ENCODE results near the gene RNF150.

DNA sequence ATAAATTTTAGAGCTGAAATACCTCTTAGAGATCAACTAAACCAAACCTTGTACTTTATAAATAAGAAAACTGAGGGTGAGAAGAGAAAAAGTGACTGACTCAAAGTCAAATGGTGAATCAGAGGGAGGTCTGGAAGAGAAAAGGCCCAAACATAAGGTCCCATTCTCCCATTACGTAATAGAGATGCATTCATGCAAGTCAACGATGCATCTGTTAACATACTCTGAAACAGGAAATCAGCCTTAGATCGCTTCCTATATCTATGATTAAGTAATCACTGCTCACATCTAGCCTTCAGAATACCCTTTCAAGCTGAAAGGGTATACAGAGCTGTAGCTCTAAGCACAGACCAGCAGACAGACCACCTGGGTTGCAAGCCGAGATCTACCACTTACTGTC lies 6.5 kb downstream of the RNF150 start:
- TF ChIP-seq, protein P1, sequence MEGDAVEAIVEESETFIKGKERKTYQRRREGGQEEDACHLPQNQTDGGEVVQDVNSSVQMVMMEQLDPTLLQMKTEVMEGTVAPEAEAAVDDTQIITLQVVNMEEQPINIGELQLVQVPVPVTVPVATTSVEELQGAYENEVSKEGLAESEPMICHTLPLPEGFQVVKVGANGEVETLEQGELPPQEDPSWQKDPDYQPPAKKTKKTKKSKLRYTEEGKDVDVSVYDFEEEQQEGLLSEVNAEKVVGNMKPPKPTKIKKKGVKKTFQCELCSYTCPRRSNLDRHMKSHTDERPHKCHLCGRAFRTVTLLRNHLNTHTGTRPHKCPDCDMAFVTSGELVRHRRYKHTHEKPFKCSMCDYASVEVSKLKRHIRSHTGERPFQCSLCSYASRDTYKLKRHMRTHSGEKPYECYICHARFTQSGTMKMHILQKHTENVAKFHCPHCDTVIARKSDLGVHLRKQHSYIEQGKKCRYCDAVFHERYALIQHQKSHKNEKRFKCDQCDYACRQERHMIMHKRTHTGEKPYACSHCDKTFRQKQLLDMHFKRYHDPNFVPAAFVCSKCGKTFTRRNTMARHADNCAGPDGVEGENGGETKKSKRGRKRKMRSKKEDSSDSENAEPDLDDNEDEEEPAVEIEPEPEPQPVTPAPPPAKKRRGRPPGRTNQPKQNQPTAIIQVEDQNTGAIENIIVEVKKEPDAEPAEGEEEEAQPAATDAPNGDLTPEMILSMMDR (IDR thresholded peaks at IDR 0.05): no peak
- no peak for TF ChIP-seq POLR2A (IDR thresholded peaks at IDR 0.05)
